ENCODE measurements around the gene IFNAR2.
"Not testable (repeated sequence)": the region's sequence is repeated elsewhere in the genome, so short reads cannot be mapped to it uniquely, and the experiment has no call there.

IFNAR2 gene

GRCh38 chr21:33241846-33242245 is 12.1 kb downstream of the IFNAR2 start:
- no peak overlapping the region for H3K4me3 ChIP-seq (replicated peaks; ENCODE audit: low read depth, low read length)
- DNase-seq (ENCODE audit: extremely low read depth, low read depth): no peak
- TF ChIP-seq CTCF (IDR thresholded peaks at IDR 0.05; ENCODE audit: low read depth, low read length, missing control alignments): no peak

GRCh38 chr21:33242846-33243245 is 13.1 kb downstream of the IFNAR2 start:
- DNase-seq (ENCODE audit: extremely low read depth, low read depth); H3K4me3 ChIP-seq (replicated peaks; ENCODE audit: low read depth, low read length): not testable (repeated sequence)

DNA sequence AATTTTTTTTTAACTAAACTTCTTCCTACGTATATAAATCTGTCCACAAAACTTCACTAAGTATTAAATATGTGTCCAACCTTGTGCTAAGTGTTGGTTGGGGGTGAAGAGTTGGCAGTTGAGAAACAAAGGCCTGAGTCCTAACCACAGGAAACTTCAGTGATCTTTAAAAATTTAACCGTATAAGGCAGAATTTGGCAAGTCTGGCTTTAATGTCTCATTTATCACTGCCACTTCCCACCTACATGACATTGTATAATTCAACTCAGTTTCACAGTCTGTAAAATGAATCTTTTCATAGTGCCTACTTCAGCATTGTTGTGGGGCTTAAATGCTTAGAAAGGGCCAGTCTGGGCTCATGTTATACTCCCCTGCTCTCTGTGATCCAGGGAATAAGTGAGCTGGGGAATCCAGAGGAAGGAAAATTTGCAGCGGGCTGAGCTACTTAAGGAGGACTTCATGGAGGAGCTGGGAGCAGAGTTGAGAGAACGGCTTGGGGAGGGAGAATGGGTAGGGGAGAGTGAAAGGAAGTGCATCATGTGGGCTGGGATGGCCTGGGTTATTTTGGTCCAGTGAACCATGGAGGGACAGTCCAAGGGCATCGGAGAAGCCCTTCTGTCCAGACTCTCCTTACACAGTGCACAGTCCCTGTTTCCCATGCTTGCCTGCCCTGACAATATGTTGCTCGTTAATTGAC is 14.5 kb downstream of the IFNAR2 start:
- H3K4me3 ChIP-seq (replicated peaks; ENCODE audit: low read depth, low read length): no peak overlapping the region
- DNase-seq (ENCODE audit: extremely low read depth, low read depth): no peak
- TF ChIP-seq CTCF (IDR thresholded peaks at IDR 0.05; ENCODE audit: low read depth, low read length, missing control alignments): no peak

DNA sequence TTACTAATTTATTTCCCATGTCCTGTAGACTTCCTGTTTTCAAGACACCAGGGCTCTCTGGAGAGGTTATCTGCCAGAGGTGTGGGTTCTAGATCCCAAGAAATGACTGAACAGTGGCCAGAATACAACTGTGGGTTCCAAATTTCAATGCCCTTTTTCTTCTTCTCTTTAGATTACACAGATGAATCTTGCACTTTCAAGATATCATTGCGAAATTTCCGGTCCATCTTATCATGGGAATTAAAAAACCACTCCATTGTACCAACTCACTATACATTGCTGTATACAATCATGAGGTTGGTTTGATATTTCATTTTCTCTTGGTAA is 15.0 kb downstream of the IFNAR2 start:
- TF ChIP-seq CTCF (IDR thresholded peaks at IDR 0.05; ENCODE audit: low read depth, low read length, missing control alignments): no peak
- no peak for DNase-seq (ENCODE audit: extremely low read depth, low read depth)
- H3K4me3 ChIP-seq (replicated peaks; ENCODE audit: low read depth, low read length): no peak overlapping the region

DNA sequence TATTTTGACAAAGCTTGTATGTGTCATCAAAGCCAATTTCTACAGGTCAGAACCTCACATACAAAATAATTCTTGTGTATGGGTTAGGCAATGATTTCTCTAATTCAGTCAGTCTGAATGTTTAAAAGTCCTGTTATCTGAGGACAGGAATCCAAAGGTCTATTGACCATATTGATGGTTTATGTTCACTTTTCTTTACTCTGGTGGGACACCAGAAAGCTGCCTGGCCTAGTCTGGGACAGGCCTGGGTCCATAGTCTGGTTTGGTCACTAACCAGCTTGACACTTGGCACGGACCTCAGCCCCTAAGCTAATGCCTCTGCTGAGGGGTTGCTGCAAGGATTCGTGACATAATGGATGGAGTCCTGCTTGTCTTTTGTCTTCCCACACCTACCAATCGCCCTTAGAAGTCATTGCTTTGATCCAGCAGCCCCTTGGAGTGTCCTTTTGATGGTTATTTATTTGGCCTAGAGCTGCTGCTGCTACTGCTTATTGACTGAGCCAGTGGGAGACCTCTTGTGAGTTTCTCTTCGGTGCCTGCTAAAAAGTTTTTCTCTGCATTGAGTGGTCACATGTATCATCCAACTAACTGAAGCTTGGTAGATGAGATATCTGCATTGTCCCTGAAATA is 15.7 kb downstream of the IFNAR2 start:
- no peak for DNase-seq (ENCODE audit: extremely low read depth, low read depth)
- H3K4me3 ChIP-seq (replicated peaks; ENCODE audit: low read depth, low read length): no peak overlapping the region
- no peak for TF ChIP-seq CTCF (IDR thresholded peaks at IDR 0.05; ENCODE audit: low read depth, low read length, missing control alignments)

DNA sequence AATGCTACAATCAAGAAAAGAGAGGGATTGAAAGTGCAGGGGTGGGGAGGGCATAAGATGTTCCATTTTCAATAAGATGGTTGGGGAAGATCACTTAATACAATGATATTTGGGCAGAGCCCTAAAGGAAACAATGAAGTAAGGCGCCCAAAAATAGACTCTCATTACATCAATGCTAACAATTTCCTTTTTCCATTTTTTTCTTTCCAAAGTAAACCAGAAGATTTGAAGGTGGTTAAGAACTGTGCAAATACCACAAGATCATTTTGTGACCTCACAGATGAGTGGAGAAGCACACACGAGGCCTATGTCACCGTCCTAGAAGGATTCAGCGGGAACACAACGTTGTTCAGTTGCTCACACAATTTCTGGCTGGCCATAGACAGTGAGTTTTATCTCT is 16.8 kb downstream of the IFNAR2 start:
- no peak for TF ChIP-seq CTCF (IDR thresholded peaks at IDR 0.05; ENCODE audit: low read depth, low read length, missing control alignments)
- no peak for DNase-seq (ENCODE audit: extremely low read depth, low read depth)
- no peak overlapping the region for H3K4me3 ChIP-seq (replicated peaks; ENCODE audit: low read depth, low read length)

DNA sequence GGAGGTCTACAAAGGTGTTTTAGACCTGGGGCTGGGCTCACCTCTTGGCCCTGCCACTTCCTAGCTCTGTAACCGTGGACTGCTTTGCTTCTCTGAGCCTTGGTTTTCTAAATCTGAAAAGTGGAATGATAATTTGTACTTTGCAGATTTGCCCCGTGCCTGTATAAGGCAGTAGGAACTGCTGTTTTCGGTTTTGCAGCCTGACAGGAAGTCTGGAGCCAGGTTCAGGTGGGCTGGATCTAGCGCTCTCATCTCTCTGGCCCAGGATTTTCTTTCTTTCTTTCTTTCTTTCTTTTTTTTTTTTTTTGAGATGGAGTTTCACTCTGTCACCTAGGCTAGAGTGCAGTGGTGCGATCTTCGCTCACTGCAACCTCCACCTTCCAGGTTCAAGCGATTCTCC is 17.2 kb downstream of the IFNAR2 start:
- DNase-seq (ENCODE audit: extremely low read depth, low read depth): no peak
- no peak for TF ChIP-seq CTCF (IDR thresholded peaks at IDR 0.05; ENCODE audit: low read depth, low read length, missing control alignments)
- no peak overlapping the region for H3K4me3 ChIP-seq (replicated peaks; ENCODE audit: low read depth, low read length)

Measured in HFF-Myc (cell line).